ENCODE results near the gene GRIN3A.

GRIN3A gene

GRCh38 chr9:101706997-101707396 is 31.4 kb downstream of the GRIN3A start:
- peaks cover 10% of the 10 kb centered on the region for H3K4me1 ChIP-seq (ENCODE audit: insufficient read depth, low read length, poor library complexity, severe bottlenecking)
- H3K36me3 ChIP-seq (ENCODE audit: insufficient read depth, low read length): no peaks in the 10 kb centered on the region
- no peak overlapping the region for H3K4me3 ChIP-seq (ENCODE audit: low read length, poor library complexity, severe bottlenecking)
- TF ChIP-seq, protein P1, sequence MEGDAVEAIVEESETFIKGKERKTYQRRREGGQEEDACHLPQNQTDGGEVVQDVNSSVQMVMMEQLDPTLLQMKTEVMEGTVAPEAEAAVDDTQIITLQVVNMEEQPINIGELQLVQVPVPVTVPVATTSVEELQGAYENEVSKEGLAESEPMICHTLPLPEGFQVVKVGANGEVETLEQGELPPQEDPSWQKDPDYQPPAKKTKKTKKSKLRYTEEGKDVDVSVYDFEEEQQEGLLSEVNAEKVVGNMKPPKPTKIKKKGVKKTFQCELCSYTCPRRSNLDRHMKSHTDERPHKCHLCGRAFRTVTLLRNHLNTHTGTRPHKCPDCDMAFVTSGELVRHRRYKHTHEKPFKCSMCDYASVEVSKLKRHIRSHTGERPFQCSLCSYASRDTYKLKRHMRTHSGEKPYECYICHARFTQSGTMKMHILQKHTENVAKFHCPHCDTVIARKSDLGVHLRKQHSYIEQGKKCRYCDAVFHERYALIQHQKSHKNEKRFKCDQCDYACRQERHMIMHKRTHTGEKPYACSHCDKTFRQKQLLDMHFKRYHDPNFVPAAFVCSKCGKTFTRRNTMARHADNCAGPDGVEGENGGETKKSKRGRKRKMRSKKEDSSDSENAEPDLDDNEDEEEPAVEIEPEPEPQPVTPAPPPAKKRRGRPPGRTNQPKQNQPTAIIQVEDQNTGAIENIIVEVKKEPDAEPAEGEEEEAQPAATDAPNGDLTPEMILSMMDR (conservative IDR thresholded peaks at IDR 0.05; ENCODE audit: low read length): no peak
- no peak for TF ChIP-seq EZH2phosphoT487 (IDR thresholded peaks at IDR 0.05; ENCODE audit: borderline replicate concordance)
- H3K4me2 ChIP-seq (ENCODE audit: low read depth, low read length, poor library complexity, severe bottlenecking): no peak overlapping the region
- H3F3A ChIP-seq (ENCODE audit: low read depth): no peaks in the 10 kb centered on the region
- no peaks in the 10 kb centered on the region for H3K79me2 ChIP-seq (ENCODE audit: insufficient read depth, low read length)
- H3K9ac ChIP-seq (ENCODE audit: low read depth, low read length, poor library complexity, severe bottlenecking): no peak overlapping the region
- H4K20me1 ChIP-seq (ENCODE audit: insufficient read depth, low read length, poor library complexity, severe bottlenecking): no peaks in the 10 kb centered on the region
- H3K9me3 ChIP-seq (ENCODE audit: insufficient read depth, low read depth, low read length): no peaks in the 10 kb centered on the region
- H2AFZ ChIP-seq (ENCODE audit: low read length): no peak overlapping the region
- no peaks in the 10 kb centered on the region for H3K27me3 ChIP-seq (ENCODE audit: insufficient read depth, low read length, poor library complexity, severe bottlenecking)
- H3K9me2 ChIP-seq (replicated peaks; ENCODE audit: low read depth, low read length): no peaks in the 10 kb centered on the region

DNA sequence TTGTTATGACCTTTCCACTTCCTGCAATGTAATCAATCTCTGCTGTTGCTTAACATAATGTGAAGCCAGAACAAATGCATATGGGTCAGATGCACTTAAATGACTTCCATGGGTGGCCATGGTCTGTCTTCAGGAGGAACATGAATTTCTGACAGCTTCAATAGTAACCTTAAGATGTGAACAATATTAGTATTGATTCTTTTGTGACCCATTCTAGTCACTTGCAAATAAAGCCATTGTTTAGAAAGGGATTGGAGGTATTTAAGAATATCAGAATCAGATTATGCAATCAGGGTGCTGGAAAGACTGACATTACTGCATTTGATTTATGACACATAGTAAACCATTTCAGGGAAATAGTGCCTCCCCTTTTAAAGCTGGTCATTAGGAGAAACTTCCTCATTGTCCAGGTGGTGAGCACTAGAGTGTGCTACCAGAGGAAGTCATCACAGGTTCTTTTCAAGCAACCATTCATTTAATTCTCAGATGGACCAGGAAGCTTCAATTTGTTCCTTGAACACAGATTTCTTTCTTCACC is 32.1 kb downstream of the GRIN3A start:
- 0 out of 2 replicates have a peak overlapping the region, but pooled peaks have one; percentile 99 for H2AFZ ChIP-seq (ENCODE audit: low read length)
- H3K9ac ChIP-seq (ENCODE audit: low read depth, low read length, poor library complexity, severe bottlenecking): no peak overlapping the region
- H3F3A ChIP-seq (ENCODE audit: low read depth): no peaks in the 10 kb centered on the region
- H3K4me3 ChIP-seq (ENCODE audit: low read length, poor library complexity, severe bottlenecking): no peak overlapping the region
- H3K4me2 ChIP-seq (ENCODE audit: low read depth, low read length, poor library complexity, severe bottlenecking): no peak overlapping the region
- H3K9me2 ChIP-seq (replicated peaks; ENCODE audit: low read depth, low read length): no peaks in the 10 kb centered on the region
- H4K20me1 ChIP-seq (ENCODE audit: insufficient read depth, low read length, poor library complexity, severe bottlenecking): no peaks in the 10 kb centered on the region
- H3K9me3 ChIP-seq (ENCODE audit: insufficient read depth, low read depth, low read length): no peaks in the 10 kb centered on the region
- TF ChIP-seq, protein P1 (conservative IDR thresholded peaks at IDR 0.05; ENCODE audit: low read length): no peak
- no peak for TF ChIP-seq EZH2phosphoT487 (IDR thresholded peaks at IDR 0.05; ENCODE audit: borderline replicate concordance)
- no peaks in the 10 kb centered on the region for H3K79me2 ChIP-seq (ENCODE audit: insufficient read depth, low read length)
- H3K4me1 ChIP-seq (ENCODE audit: insufficient read depth, low read length, poor library complexity, severe bottlenecking): peaks cover 10% of the 10 kb centered on the region
- no peaks in the 10 kb centered on the region for H3K36me3 ChIP-seq (ENCODE audit: insufficient read depth, low read length)
- no peaks in the 10 kb centered on the region for H3K27me3 ChIP-seq (ENCODE audit: insufficient read depth, low read length, poor library complexity, severe bottlenecking)

GRCh38 chr9:101705135-101705661 is 33.2 kb downstream of the GRIN3A start:
- Histone ChIP-seq H3K4me1 (ENCODE audit: insufficient read depth, low read length, poor library complexity, severe bottlenecking) (peaks cover 10% of the 10 kb centered on the region), H3K9me2 (replicated peaks; ENCODE audit: low read depth, low read length) (no peaks in the 10 kb centered on the region), H3K27me3 (ENCODE audit: insufficient read depth, low read length, poor library complexity, severe bottlenecking) (no peaks in the 10 kb centered on the region), H2AFZ (ENCODE audit: low read length) (peak overlapping the region; percentile 99), H3K9ac (ENCODE audit: low read depth, low read length, poor library complexity, severe bottlenecking) (peak overlapping the region; percentile 64), H3K4me3 (ENCODE audit: low read length, poor library complexity, severe bottlenecking) (peak overlapping the region; percentile 73), H3F3A (ENCODE audit: low read depth) (no peaks in the 10 kb centered on the region), H3K4me2 (ENCODE audit: low read depth, low read length, poor library complexity, severe bottlenecking) (peak overlapping the region; percentile 66), H3K79me2 (ENCODE audit: insufficient read depth, low read length) (no peaks in the 10 kb centered on the region), H3K36me3 (ENCODE audit: insufficient read depth, low read length) (no peaks in the 10 kb centered on the region), H3K9me3 (ENCODE audit: insufficient read depth, low read depth, low read length) (no peaks in the 10 kb centered on the region), H4K20me1 (ENCODE audit: insufficient read depth, low read length, poor library complexity, severe bottlenecking) (no peaks in the 10 kb centered on the region)
- TF ChIP-seq EZH2phosphoT487 (IDR thresholded peaks at IDR 0.05; ENCODE audit: borderline replicate concordance): no peak
- TF ChIP-seq, protein P1 (conservative IDR thresholded peaks at IDR 0.05; ENCODE audit: low read length): peak; percentile 62

Data from Loucy (cell line).